ENCODE results near the gene NUDT1.

The NUDT1 gene

GRCh38 chr7:2196381-2197378, 45.3 kb upstream of the NUDT1 start:
- Histone ChIP-seq H3K4me3 (replicated peaks; ENCODE audit: low read depth, low read length) (no peak overlapping the region), H3K27me3 (replicated peaks; ENCODE audit: control insufficient read depth, insufficient read depth, low read length) (no peaks in the 10 kb centered on the region), H3K36me3 (ENCODE audit: control insufficient read depth, insufficient read depth, low read length) (peaks cover 32% of the 10 kb centered on the region)
- no peak for DNase-seq (ENCODE audit: extremely low read depth, insufficient read length)
- TF ChIP-seq CTCF (IDR thresholded peaks at IDR 0.05; ENCODE audit: insufficient read depth, low read length, poor library complexity, severe bottlenecking) = no peak

GRCh38 chr7:2197436-2198155, 44.4 kb upstream of the NUDT1 start:
- H3K36me3 ChIP-seq (ENCODE audit: control insufficient read depth, insufficient read depth, low read length) = peaks cover 34% of the 10 kb centered on the region
- H3K27me3 ChIP-seq (replicated peaks; ENCODE audit: control insufficient read depth, insufficient read depth, low read length) = no peaks in the 10 kb centered on the region
- H3K4me3 ChIP-seq (replicated peaks; ENCODE audit: low read depth, low read length) = no peak overlapping the region
- no peak for TF ChIP-seq CTCF (IDR thresholded peaks at IDR 0.05; ENCODE audit: insufficient read depth, low read length, poor library complexity, severe bottlenecking)
- no peak for DNase-seq (ENCODE audit: extremely low read depth, insufficient read length)

- no peak for DNase-seq (ENCODE audit: extremely low read depth, insufficient read length)
- H3K27me3 ChIP-seq (replicated peaks; ENCODE audit: control insufficient read depth, insufficient read depth, low read length) = no peaks in the 10 kb centered on the region
- H3K4me3 ChIP-seq (replicated peaks; ENCODE audit: low read depth, low read length) = no peak overlapping the region
- no peak for TF ChIP-seq CTCF (IDR thresholded peaks at IDR 0.05; ENCODE audit: insufficient read depth, low read length, poor library complexity, severe bottlenecking)
- H3K36me3 ChIP-seq (ENCODE audit: control insufficient read depth, insufficient read depth, low read length) = peaks cover 32% of the 10 kb centered on the region
These were observed 43.8 kb upstream of the NUDT1 start for GRCh38 chr7:2198206-2198605.

- Histone ChIP-seq H3K36me3 (ENCODE audit: control insufficient read depth, insufficient read depth, low read length) (peaks cover 30% of the 10 kb centered on the region), H3K27me3 (replicated peaks; ENCODE audit: control insufficient read depth, insufficient read depth, low read length) (no peaks in the 10 kb centered on the region), H3K4me3 (replicated peaks; ENCODE audit: low read depth, low read length) (no peak overlapping the region)
- DNase-seq (ENCODE audit: extremely low read depth, insufficient read length) = no peak
- no peak for TF ChIP-seq CTCF (IDR thresholded peaks at IDR 0.05; ENCODE audit: insufficient read depth, low read length, poor library complexity, severe bottlenecking)
These were observed 43.3 kb upstream of the NUDT1 start for GRCh38 chr7:2198760-2199159.

GRCh38 chr7:2199528-2199927, 42.5 kb upstream of the NUDT1 start:
- Histone ChIP-seq H3K36me3 (ENCODE audit: control insufficient read depth, insufficient read depth, low read length) (peaks cover 30% of the 10 kb centered on the region), H3K27me3 (replicated peaks; ENCODE audit: control insufficient read depth, insufficient read depth, low read length) (no peaks in the 10 kb centered on the region), H3K4me3 (replicated peaks; ENCODE audit: low read depth, low read length) (no peak overlapping the region)
- no peak for TF ChIP-seq CTCF (IDR thresholded peaks at IDR 0.05; ENCODE audit: insufficient read depth, low read length, poor library complexity, severe bottlenecking)
- no peak for DNase-seq (ENCODE audit: extremely low read depth, insufficient read length)
